ENCODE data around the gene MSI2.

Gene MSI2

DNA sequence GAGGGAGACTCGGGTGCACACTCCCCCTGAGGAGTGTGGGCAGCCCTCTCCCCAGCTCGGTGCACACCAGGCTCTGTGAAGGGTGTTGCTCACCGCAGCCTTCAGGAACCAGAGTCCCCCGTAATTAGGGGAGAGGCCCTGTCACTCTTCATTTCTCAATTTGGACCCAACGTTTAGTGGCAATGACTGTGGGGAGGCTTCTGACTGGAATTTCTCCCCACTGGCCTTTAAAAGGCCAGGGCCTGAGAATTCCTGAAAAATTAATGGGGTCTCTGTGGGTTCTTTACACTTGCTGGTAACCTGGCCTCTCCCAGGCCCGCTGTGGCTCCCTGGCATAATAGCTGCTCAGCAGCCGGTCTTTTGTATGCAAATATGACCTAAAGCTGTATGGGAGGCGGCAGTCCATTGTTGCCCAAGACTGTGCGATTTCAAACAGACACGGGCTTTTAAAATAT is 209.7 kb downstream of the MSI2 start:
- no peak for DNase-seq

DNA sequence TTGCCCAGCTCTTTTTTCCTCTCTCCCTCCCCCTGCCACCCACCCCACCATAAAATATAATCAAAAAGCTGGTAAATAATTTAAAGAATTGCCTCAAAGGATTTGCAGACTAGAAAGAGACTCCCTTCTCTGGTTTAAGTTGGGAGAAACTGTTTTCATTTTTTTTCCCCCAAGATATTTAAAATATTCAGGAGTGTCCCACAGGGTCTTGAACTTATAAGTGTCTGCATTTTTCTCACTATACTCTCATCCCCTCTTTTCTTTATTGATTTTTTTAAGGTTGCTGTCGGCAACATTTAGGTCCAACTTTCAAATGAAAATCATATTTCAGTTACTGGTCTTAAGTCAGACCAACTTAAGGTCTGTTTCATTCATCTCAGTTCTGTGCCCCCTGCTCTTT is 210.2 kb downstream of the MSI2 start:
- no peak for DNase-seq

DNA sequence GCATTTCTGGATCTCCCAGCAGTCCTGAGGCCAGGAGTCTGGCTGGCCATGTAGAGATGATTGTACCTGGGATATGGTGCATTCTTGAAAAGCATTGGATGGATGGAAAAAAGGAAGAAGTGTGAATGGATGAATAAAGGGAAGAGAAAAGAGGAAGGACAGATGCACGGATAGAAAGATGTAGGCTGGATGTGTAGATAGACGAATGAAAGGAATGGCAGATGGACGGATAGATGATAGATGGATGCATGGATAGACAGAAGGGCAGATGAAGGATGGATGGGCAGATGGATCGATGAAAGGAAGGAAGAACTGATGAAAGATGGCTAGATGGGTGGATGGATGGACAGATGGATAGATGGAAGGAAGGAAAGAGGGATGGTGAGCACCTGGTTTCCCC is 210.9 kb downstream of the MSI2 start:
- DNase-seq: no peak

DNA sequence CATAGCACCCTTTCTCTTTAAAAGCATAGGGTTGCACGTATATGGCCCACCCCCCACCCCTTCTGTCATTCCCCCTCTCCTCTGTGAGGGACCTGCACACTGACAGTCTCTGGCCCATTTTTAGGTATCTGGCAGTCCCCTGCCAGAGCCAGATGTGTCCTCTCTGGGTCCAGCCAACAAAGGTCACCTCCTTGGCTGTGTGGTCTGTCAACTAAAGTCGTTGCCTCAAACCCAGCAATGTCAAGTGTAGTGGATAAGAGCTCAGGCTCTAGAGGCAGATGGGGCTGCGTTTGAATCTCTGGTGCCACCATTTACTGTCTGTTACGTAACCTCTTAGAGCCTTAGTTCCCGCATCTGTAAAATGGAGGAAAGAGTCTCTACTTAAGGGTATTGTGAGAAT is 211.5 kb downstream of the MSI2 start:
- no peak for DNase-seq

DNA sequence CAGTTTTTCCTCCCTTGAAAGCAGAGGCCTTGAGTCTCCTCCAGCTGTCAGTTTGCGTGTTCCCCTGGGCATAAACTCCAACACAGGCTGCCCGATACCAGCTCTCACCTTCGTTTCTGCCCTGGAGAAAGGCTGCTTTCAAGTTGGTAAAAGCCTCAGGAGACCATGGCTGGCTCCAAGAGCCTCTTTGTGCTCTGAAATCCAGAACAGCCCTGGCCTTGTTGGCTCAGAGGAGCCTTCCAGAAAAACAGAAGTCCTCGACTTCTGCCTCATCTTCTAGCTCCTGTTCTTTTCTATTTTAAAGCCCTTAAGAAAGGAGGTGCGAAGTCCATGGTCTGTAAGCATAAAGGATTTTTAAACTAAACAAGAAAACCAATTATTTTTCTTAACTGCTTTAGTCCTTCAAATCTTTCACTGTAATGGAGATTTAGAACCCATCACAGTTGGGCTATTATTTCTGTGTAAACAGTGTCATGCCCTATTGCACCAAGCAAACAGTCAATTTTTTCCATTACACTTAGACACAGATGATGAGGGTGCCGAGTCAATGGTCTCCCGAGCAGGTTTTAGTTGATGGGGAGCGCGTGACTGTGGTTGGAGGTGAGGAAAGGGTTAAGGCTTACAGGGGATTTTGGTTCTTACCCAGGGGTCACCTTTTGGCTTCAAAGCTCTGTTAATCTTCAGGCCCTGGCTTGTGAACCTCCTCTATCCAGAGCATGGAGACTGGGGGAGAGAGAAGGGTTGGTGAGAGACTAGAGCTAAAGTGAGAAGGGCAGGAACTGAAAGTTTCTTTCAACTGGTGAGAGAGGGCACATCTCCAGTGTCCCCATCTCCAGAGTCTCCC is 212.8 kb downstream of the MSI2 start:
- peak; percentile 68 for DNase-seq

DNA sequence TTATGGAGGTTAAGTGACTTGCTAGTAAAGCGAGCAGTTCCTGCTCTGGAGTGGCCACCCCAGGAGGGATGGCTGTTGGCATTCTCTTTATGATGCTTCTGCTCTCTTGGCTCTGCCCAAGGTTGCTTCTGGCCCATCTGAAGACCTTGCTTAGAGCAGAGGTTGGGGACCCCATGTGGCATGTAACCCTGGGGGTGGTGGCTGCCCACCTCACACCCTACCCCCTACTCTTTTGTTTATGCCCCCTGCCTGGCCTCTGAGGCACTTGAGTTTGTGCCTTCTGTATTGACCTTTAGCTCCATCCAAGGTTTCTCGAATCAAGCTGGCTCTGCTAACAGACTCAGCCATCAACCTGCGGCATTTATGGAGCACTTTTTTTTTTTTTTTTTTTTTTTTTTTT is 214.6 kb downstream of the MSI2 start:
- DNase-seq: peak; percentile 28

DNA sequence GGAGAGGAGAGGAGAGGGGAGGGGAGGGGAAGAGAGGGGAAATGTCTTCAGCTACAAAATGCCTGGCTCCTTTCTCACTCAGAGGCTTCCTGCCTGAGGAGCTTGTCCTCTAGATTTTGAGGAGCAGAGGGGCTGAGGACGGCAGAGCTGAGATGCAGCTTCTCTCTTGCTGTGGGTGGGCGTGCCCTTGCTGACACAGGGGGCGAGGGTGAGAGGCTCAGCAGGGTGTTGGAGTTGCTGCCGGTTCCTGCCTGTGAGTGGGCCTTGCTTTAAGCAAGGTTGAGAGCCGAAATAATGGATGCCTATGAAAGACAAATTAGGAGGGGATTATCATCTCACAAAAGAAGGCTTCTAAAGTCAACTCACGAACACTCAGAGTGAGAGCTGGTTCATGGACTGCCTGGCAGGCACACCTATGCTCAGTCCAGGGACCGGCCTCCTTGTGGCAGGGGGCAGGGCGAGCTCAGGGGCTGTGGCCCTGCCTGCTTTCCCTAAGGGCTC is 215.6 kb downstream of the MSI2 start:
- DNase-seq: no peak

DNA sequence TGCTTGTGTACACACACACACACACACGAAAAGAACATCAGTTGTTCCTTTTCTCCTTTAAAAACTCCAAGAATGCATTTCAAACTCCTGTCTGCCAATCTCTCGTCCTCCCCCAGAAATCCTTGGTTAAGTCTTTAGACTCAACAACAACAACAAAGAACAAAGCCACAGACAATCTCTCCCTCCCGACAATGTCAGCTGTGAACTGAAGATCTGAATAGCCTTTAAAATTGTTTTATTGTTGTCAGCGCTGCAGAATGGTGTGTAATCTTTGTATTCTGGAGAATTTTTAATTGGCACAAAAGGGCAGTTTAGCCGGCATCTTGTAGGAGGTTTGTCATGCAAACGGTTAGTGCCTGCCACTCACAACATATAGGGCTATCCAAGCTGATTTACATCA is 219.5 kb downstream of the MSI2 start:
- DNase-seq: no peak

DNA sequence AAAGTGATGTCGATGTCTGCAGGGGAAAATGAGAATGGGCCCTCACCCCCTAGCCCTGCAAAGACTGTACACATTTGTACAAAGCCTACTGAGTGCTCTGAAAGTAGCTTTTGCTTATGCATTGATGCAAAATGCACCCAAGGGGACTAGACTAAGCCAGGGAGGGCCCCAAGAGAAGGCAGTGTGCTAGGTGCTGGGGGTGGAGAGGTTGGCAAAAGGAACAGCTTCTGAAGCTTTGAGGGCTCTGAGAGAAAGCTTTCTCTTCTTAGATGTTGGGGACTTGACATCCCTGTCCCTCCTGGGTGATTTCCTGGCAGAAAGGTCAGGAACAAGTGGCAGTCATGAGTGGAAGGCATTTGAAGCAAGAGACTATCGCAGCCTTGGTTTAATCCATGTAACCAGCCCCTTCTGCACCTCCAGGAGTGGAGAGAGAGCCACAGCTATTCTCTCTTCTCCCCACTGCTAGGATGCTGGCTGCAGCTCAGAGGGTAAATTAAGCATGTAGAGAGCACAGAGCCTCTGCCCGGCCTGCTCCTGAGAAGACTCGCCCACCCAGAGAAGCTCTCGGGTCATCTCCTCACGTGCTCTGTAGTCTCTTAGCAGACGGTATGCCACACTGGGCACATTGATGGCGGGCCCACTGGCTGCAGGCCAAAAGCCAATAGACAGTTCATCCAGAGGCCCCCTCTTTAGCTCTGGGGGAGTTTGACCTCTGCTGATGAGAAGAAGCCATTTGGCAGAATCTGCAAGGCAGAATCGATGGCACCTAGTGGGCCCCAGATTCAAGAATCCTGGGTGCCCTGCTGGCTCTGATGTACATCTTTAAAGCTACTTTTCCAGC is 221.4 kb downstream of the MSI2 start:
- no peak for DNase-seq

DNA sequence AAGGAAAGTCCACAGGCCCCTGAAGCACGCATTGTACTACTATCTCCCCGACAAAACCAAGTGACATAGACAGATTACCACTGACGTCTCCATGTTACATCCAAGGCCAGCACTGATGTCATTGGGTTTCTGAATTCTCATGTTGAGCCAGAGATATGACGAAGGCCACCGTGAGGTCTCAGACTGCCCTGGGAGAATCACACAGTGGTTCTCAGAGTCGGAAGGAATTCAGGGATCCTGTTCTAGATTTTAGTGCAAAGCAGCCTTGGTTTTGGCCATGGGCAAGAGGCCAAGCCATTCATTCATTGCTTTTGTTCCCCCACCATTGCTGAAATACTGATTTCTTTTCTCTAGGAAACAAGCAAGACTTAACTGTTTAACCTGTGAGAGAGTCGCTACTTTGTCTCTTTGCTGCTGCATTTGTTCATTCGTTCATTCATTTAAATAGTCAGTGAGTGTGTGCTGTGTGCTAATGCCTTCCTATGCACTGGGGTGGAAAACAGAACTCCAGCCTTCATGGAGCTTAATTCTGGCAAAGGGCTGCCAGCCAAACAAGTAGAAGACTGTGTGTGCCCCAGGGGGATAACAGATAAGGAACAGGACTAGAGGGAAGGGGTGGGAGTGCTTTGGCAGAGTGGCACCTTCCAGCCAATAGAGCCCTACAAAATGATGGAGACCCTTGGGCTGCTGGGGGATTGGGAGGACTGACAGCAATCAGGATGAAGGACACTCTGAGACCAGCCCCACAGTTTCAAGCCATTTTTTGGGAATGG is 222.3 kb downstream of the MSI2 start:
- DNase-seq: no peak

DNA sequence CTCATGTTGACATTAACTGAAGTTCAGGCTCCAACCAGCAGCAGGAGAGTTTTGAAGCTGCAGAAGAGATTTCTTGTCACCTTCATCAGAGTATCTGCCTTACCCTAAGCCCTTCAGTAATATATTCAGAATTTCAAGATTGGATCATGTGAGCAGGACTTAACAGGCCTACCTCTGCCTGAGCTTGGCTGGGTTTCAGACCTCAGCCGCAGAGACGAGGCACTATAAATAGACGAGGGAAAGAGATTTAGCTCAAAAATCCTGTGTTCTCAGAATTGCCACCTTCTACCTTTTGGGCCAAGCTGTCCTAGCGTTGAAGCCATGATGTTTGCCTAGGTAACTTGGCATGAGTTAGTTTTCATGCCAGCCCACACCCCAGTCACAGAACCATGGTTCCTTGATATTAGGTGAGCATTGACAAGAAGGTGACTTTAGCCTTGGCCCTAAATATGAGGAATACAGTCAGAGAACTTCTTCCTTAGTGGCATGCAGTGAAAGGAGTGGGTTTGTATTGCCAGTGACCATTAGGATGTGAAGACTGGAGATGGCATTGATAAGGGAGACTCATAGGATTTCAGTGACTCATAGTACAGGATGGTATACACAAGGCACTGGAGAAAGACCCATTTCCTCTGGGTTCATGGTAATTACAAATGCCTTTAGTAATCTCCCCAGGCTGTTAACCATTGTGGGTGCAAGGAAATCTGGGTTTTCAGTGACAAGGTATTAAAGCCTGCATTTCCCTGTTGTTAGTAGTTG is 224.3 kb downstream of the MSI2 start:
- no peak for DNase-seq

DNA sequence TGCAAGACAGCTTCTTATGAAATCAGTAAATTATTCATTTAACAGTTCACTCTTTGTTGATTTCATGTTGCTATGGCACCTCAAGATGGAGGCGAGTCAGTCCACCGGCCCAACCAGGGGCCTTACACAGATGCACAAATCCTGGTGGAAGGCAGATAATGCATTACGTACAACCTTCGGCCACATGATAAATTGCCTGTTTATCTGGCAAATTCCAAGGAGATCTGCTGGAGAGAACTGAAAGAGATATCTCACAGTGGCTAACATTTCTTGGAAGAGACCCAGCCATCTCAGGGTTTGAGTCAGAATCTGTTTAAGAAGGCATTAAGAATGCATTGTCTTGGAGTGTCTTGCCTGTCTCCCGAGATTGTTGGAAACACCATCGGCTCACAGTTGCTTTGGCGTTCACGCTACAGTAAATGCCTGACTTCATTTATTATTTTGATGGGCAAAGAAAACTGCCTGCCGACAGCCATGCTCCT is 225.6 kb downstream of the MSI2 start:
- DNase-seq: no peak

DNA sequence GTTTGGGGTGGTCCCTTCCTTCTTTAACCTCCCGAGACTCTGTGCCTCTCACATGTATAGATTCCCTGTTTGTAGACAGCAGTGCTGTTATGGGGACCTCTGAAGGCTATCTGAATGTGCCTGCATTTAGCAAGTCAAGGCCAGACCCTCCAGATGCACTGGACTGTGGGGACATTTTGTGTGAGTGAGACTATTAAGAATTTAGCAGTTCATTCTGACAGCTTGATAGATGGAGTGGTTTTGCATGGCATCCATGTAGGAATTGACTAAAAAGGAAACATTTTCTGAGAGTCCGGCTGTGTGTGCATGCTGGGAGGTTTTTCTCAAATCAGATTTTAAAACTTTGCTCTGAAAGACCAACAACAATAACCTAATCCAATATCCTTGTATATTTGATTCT is 226.3 kb downstream of the MSI2 start:
- DNase-seq: no peak

DNA sequence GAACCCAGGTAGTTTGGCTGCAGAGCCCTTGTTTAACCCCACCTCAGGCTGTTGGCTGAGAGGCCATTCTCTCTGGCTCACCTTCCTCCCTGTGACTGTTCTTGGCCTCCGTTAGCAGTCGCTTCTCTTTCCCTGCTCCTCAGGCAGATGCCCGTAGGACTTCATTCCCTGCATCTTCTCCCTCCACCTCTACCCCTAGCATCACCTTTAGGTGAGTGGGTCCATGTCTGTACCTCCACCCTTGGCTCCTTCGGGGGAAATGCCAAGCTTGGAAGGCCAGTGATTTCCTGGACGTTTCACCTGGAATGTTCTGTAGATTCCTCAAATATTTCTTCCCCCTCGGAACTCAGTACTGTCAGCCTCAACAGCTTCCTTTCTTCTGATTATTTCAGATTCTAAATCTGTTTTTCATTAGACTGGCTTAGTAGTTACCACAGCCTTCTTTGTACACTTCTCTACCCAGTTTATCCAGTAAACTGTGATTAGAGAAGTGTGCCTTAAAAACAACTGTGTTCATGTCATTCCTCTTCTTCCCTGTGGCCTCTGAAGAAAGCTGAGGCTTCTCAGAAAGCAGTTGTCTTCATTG is 227.9 kb downstream of the MSI2 start:
- no peak for DNase-seq

DNA sequence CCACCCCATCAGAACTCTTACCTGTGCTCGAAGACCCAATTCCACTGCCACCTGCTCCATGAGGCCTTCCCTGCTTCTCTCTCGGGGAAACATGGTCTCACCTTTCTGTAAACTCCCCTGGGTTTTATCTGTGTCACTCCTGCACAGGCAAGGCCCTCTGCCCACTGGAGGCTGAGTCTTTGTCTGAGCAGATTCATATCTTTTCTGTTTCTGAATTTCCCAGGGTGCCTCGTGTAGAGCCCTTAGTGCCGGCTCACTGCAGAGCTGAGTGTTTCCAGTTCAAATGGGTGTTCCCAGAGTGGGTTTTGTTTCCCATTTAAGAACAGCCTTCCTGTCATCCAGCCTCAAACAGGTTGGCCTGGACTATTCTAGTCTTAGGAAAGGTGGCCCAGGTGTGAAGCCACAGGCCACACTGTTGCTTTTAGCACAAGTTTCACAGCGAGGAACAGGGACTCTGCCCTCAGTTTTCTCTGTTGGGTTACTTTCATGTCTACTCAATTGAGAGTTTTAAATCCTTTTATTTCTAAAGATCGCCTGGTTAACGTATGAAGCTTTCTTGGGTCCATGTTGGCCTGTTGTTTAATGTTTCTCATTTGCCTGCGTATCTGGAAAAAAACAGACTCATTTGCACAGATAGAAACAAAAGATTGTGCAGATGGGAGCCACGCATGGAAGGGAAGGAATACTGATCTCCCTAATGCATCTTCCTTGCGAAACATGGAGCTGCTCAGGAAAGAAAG is 228.7 kb downstream of the MSI2 start:
- DNase-seq: peak; percentile 80

DNA sequence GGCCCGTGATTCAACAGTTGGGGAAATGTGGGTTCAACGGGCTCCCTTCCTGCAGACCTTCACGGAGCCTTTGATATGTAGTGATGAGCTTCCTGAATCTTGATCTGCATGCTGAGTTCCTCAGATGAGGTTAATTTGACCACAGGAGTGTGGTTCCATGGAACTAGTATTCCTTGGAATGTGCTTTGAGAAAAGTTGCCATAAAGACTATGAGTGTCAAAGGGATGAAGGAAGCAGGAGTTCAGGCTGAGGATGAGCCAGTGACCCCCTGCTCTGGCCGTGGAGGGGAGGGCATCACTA is 229.2 kb downstream of the MSI2 start:
- no peak for DNase-seq

DNA sequence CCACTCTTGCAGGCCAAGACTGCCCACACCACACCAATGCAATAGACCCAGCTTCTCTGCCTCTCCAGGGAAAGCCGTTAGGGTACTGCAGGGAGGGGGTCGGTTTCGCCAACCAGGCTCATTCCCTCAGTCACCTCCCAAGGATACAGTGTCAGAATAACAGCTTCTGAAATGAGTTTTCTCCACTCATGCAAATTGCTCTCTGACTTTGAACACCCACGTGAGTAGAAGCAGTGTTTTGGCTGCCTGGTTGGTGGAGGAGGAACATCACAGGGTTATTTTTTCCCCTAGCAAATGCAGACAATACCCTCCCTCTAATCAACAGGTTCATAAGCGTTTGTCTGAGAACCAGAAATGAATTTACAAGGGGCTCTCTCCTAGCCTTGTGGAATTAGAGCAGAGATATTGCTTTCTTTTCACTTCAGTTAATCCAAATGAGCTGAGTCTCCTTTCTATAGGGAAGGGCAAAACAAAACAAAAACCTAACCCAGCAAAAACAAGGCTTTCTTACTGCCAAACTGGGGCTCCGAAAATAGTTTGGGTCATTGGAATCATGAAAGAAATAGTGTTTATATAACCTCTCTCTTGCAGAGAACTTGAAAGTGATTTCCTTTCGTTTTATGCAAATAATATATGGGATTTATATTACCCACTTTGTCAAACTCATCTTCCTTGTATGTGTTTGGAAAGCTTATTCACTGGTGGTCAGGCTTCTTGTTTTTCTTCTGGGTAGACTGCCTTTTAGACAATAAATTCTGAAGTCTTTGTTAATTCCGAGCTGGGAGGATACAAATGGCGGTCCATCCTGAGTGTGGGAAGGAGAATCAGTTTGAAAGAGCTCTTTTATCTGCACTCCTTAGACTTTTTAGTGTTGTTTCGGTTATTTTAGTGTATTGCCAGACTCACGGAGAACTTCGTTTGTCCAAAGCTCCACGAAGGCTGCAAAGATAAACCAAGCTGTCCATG is 229.9 kb downstream of the MSI2 start:
- peak; percentile 49 for DNase-seq

DNA sequence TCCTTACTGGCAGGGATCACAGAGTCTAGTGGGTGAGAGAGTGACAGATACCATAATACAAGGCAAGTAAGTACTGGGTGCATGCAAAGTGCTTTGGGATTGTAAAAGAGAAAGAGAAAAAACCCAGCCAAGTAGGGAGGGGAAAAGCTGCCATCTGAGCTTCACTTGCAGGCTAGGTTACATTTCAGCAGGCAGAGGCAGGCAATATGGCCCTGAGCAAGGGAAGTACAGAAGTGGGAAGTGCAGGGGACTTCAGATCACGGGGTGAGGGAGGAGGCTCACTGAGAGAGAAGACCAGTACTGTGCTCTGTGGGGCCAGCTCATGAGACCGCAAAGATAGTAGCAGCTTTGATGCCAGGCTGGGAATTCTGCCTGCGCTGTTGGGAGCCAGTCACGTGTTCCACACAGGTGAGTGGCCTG is 230.6 kb downstream of the MSI2 start:
- DNase-seq: peak; percentile 41

DNA sequence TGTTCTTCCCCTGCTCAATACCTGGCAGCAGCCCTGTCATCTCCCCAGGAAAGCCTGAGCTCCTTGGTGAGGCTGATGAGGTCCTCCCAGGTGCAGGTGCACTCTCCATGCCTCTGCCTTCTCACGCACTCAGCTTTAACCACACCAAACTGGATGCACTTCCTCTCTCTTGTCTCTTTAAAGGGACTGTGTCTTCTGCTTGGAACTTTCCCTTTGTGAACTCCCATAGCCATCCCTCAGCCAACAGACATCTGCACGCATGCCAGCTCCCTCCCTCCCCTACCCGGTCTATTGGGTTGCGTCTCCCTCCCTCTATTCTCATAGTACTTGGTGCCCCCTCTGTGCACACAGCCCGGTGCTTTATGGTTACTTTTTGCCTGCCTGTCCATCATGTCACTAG is 231.2 kb downstream of the MSI2 start:
- DNase-seq: no peak

DNA sequence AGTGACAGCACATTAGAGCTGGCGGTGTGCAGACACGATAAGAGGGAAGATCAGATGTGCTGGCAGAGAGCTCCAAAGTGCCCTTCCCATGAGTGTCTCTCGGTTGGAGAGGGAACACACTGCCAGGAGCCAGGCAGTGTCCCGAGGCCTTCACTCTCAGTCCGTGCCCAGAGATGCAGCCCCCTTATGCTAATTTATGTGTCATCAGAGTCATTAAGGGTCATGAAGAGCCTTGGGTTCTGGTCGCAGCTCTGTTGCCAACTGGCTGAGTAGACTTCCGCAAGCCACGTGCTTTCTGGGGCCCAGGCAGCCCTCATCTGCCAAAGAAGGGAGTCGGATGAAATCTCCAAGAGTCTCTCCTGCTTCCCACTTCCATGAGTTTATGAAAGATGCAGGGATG is 232.5 kb downstream of the MSI2 start:
- no peak for DNase-seq

Measured in DMS79 treated with DMSO at 0.1 percent for 48 hours (cell line).